Lower leg skin (tissue), 3 donors: ENCODE data around the gene CASP7.

ENCODE experiments used
- POLR2A ChIP-seq, 2 donors: fragments of 450-650 bp; IDR thresholded peaks; one replicate each; pipeline ENCODE4 v1.6.1; 2016 to 2017; ENCODE audit warnings: antibody characterized with exemption in 2 of 2, mild to moderate bottlenecking in 1 of 2, moderate library complexity in 1 of 2
- TF ChIP-seq, protein P1 (sequence below), 3 donors: fragments of 450-650 bp; IDR thresholded peaks; one replicate each; pipeline ENCODE4 v1.5.1; 2016; ENCODE audit warnings: antibody characterized with exemption in 3 of 3, mild to moderate bottlenecking in 3 of 3, moderate library complexity in 2 of 3

DNA sequence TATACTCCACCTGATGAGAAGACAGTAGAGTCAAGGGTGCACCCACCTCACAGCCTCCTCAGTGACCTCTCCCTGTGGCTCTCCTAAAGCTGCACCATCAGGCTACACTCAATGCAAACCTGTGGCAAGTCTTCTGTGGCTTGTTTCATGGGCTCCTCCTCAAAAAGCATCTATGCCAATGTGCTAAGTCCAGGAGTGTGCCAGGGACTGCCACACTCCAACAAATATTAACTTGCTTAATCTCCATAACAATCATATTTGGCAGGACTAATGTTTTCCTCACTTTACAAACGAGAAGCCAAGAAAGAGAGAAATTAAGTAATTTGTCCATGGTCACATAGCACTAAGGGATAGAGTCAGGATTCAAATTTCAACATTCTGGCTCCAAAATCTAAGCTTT, 27.8 kb upstream of the CASP7 start:
- TF ChIP-seq, protein P1, sequence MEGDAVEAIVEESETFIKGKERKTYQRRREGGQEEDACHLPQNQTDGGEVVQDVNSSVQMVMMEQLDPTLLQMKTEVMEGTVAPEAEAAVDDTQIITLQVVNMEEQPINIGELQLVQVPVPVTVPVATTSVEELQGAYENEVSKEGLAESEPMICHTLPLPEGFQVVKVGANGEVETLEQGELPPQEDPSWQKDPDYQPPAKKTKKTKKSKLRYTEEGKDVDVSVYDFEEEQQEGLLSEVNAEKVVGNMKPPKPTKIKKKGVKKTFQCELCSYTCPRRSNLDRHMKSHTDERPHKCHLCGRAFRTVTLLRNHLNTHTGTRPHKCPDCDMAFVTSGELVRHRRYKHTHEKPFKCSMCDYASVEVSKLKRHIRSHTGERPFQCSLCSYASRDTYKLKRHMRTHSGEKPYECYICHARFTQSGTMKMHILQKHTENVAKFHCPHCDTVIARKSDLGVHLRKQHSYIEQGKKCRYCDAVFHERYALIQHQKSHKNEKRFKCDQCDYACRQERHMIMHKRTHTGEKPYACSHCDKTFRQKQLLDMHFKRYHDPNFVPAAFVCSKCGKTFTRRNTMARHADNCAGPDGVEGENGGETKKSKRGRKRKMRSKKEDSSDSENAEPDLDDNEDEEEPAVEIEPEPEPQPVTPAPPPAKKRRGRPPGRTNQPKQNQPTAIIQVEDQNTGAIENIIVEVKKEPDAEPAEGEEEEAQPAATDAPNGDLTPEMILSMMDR (IDR thresholded peaks at IDR 0.05): no peak
- TF ChIP-seq POLR2A (IDR thresholded peaks at IDR 0.05): no peak
